ENCODE measurements around the gene CHRNG. TPM values are rescaled to one million over a fixed set of nuclear protein-coding genes. Genes with fewer than 3 reads are reported as not detected.

CHRNG gene, protein sequence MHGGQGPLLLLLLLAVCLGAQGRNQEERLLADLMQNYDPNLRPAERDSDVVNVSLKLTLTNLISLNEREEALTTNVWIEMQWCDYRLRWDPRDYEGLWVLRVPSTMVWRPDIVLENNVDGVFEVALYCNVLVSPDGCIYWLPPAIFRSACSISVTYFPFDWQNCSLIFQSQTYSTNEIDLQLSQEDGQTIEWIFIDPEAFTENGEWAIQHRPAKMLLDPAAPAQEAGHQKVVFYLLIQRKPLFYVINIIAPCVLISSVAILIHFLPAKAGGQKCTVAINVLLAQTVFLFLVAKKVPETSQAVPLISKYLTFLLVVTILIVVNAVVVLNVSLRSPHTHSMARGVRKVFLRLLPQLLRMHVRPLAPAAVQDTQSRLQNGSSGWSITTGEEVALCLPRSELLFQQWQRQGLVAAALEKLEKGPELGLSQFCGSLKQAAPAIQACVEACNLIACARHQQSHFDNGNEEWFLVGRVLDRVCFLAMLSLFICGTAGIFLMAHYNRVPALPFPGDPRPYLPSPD
- total RNA-seq, result not detected
- long read RNA-seq, donor 1, result 0 reads
- long read RNA-seq, donor 2, result 0 reads

DNA sequence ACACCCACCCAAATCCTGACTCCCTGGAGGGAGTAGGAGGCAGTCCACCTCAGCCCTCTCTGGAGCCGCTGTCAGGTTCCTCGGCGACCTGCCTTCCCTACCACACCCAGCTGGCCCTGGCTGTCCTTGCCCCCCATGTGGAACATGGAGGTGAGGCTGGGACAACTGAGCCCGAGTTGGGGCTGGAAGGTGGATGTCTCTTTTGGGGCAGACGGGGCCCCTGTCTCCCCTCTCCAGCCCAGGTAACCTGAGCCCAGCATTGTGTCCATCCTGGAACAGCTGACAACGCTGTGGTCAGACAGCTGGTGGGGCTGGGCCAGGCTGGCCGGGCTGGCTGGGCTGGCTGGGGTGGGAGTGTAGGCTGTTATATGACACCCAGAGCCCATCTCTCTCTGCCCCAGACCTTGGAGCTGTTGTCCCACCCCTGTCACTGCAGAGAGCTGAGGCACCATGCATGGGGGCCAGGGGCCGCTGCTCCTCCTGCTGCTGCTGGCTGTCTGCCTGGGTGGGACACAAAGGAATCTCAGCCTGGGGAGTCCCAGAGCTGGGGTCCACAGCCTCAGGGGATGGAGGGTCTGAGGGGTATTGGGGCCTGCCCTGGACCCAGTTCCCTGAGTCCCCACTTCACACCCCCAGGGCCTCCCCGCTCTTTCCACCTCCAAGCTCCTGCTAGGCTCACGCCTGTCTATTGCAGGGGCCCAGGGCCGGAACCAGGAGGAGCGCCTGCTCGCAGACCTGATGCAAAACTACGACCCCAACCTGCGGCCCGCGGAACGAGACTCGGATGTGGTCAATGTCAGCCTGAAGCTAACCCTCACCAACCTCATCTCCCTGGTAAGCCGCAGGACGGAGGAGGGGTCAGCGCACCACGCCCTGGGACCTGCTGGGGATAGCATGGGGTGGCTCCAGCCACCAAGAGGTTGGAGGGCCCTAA, at the start of gene CHRNG:
Gene CHRNG (plus strand): TSS at position 395 of the 934 bp plus-strand sequence. CDS start 56 bp downstream, at position 451.
- peak; percentile 73 for DNase-seq (ENCODE audit: low spot score)
- intact Hi-C loops (cut with DNase I), result loop anchor here in 1 of 2 donors (5.0 kb wide), 1 partner anchor 1918 kb away; no protein-coding TSS in a partner anchor

DNA sequence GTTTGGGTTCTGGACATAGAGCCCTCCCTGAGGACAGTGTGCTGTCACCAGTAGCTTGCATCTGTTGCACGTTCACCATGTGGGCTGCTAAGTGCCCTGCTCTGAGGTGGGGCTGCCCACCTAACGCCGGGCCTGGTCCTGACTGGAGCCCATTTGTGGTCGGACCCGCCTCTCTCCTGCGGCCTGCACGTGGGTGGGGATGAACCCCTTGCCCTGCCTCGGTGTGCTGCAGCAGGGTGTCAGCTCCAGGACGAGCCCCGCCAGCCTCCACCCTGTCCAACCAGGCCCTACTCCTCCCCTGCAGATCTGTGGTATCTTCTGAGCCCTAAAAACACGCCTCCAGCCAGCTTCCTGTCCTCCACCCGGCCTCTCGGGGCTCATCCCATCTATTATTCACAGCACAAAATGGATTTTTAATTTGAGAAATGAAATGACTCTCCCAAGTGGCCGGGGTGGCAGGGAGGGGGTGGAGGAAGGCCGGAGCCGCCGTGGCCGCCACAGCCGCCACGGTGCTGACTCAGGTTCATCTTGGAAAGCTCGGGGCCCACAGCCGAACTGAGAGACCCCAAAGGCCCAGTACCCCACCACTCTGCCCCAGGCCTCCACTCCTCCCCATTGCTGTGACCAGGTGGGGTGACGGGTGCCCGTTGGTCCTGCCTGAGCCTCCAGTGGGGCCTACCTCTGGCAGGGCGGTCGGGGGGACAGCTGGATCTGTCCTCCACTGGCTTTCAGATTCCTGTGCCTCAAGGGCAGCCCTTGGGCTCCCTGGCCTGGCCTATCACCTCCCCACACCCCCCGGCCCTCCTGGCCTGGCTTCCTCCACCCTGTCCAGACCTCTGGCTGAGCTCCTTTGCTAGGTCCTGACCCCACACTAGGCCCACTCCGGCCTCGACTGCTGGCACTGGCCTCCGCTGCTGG, 49.0 kb upstream of the CHRNG start:
- peak; percentile 77 for DNase-seq (ENCODE audit: low spot score)
- intact Hi-C loops (cut with DNase I), result no loop called here

DNA sequence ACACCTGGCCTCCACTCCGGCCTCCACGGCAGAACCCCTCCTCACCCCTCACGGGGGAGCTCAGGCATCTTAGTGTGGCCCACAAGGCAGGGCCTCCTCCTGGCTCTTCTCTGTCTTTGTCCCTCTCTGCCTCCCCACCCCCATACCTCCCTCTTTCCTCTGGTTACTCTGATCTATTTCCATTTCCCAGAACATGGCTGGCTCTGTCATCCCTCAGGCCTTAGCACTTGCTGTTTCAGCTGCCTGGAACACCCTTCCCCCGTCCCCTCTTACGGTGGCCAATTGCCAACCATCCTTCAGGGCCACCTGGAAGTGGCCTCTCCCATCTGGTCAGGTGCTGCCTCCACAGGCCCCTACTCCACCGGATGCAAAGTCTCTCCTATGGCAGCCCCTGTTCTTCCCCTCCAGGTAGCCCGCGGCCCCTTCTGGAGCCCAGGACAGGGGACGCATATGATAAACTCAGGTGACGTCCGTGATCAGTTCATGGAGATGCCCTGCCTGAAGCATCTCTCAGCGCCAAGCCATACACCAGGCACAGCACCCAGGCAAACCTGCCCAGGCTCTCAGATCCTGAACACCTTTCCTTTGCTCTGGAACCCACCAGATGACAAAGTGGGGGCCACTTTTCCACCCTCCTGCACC, 48.2 kb upstream of the CHRNG start:
- intact Hi-C loops (cut with DNase I), result no loop called here
- DNase-seq (ENCODE audit: low spot score), result peak; percentile 47

DNA sequence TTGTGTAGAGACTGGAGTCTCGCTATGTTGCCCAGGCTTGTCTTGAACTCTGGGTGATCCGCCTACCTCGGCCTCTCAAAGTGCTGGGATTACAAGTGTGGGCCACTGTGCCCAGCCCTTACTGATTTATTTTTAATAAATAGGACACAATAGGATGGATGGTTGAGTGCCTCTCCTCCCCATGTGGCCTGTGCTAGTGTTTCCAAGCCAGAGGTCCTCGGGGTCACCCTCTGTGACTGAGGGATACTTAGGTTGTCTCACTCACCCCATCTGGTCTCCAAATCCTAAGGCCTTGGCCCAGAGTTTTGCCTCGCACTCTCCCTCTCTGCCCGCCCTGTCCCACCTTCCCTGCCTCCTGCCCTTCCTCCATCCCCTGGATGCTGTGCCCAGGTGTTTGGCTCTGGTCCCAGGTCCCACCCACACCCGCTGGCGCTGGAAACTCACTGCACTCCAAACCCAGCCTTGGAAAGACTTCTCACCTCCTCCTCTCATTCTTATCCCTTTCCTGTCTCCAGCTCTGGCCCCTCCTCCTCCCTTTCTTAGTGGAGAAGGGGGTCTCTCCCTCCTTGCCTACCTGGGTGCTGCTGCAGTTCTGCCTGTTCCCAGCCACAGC, 47.1 kb upstream of the CHRNG start:
- peak; percentile 59 for DNase-seq (ENCODE audit: low spot score)
- intact Hi-C loops (cut with DNase I), result no loop called here

DNA sequence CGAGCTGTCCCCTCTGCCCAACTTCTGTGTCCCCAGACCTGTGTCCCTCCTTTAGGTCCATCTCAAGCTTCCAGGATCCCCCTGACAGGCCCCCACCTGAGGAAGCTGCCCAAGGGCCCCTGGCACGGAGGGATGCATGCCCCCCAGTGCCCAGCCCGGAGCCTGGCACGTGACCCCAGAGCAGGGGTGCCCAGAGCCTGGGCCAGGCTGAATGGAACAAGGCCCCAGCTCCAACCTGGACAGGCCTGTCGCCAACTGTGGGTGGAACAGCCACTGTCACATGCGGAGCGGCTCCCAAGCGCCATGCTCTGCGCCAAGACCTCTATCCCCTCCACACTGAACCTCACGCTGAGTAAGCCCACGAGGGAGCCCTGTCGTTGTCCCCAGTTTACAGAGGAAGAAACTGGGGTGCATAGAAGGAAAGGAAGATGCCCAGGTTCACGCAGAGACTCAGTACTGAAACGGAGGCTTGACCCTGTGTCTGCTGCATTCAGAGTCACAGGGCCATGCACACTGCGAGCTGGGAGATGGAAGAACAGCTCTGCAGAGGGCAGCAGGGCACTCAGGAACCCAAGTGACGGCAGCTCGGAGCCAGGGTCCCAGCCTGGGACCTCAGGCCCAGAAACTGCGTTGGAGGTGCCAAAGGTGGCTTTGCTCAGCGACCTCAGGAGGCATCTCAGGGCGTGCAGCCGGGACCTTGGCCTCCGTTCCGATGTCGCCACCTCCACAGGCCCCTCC, 46.4 kb upstream of the CHRNG start:
- DNase-seq (ENCODE audit: low spot score), result peak; percentile 66
- intact Hi-C loops (cut with DNase I), result no loop called here

DNA sequence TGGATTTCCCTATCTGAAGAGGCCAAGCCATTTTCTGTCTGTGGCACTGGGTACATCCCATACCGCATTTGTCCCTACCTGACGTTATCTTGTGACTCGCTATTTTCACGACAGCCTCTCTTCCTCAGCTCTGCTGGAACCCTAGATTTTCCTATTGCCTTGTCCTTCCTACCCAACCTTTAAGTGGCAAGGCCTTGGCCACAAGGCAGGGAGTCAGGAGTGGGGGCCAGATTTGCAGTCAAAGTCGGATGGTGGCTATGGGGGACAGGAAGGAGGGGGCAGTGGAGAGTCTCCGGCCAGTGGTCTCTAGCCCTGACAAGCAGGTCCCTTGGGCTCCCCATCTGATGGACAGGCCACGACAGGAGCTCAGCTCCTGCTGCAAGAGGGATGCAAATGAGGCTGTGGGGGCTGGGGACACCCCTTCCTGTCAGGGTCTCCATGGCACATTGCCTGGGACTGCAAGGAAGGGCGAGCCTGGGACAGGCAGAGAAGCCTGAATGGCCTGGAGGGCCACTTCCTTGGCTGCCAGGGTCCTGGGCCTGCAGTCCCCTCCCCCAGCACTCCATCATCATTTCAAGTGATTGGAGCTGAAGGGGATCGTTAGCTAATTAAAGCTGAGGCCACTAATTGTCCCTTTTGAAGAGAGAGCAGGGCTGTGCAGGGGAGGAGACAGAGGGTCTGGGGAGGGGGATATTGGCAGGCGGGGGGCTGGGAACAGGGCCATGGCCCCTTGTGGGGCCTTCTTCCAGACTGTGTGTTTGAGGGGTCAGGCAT, 45.6 kb upstream of the CHRNG start:
- intact Hi-C loops (cut with DNase I), result no loop called here
- peak; percentile 55 for DNase-seq (ENCODE audit: low spot score)

DNA sequence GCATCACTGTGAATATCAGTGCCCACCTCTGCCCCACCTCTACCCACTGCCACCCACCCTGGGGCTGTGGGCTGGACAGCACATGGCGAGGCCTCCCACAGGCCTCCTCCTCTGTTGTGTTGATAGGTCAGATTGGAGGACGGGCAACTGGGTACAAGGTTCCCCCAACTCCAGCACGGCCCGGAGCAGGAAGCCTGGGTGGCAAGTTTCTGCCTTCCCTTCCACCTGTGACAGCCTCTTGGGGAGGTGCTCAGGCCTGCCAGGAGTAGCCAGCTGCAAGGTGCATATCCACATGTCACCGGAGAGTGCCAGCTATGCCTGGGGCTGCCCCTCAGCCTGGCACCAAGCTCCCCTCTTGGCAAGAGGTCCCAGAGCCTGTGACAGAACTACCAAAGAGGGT, 45.0 kb upstream of the CHRNG start:
- intact Hi-C loops (cut with DNase I), result no loop called here
- DNase-seq (ENCODE audit: low spot score), result no peak

DNA sequence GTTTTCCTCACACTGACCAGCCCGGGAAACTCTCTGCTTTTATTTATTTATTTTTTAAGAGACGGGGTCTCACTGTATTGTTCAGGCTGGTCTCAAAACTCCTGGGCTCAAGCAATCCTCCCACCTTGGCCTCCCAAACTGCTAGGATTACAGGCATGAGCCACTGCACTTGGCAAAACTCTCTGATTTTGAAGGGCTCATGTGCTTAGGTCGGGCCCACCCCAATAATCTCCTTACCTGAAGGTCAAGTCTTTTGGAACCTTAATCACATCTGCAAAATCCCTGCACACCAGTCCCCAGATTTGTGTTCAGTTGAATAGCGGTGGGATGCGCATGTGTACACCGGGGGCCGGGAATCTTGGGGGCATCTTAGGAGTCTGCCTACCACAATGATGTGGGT, 44.2 kb upstream of the CHRNG start:
- intact Hi-C loops (cut with DNase I), result no loop called here
- DNase-seq (ENCODE audit: low spot score), result no peak

DNA sequence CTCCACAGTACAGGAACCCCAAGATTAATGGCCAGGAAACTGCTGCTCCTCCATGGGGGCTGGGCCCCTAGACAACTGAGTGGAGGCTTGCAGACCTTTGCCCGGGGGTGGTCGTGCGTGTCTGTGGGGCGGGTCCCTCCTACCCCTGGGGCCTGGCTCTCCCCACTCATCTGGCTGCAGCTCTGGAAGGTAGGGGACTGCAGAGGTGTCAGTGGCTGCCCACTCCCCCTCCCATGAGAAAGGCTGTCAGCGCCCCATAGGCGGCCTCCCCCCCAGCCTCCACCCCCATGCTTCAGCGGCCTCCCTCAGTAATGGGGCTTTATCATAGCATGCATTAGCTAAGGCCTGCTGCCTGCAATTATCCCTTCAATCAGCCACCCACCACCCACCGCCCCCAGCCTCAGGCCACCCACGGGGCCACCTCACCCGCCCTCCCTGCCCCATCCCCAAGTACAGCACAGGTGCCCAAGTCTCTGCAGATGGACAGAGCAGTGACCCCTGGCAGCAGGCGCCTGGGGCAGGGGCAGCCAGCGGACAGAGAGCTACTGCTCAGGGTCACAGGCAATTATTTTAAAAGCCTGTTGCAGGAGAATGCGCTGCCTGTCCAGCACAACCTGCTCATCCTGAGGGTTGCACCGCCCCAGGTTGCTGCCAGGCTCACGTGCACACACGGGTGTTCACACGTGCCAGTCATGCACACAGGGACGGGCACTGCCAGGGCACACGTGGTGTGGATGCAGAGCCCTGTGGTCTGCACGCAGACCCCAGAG, 42.8 kb upstream of the CHRNG start:
- intact Hi-C loops (cut with DNase I), result no loop called here

DNA sequence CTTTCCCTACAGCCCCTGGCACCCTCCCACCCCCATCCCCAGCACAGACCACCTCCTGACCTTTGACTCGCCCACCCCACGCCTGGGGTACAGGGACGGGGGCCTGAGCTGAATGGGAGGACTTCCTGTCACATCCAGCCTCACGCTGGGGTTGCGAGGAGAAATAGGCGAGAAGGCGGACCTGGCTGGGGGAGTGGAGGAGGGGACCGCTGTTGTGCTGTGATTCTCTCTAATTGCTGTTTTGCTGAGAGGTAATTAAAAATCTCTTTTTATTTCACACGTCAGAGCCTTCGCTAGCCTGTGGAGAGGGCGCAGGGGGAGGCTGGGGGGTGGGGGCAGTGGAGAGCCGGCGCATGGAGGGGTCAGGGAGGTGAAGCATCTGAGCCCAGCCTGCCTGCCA, 42.1 kb upstream of the CHRNG start:
- intact Hi-C loops (cut with DNase I), result no loop called here
- no peak for DNase-seq (ENCODE audit: low spot score)

More for the DNA sequence above, 42.8 kb upstream of the CHRNG start:
- DNase-seq (ENCODE audit: low spot score), result no peak

DNA sequence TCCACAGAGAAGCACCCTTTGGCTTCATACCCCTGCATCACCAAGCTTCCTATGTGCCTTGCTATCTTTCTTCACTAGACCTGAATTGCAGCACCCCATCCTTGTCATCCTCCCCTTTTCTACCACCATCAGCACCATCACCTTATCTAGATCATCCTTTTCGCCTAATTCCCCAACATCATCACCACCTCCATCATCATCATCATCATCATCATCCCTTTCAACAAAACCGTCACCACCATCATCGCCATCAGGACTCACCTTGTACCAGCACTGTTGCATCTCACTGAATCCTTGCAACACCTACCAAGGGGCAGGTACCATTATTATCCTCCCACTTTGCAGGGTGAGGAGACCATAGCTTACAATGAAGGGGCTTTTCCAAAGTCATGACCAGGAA, 41.0 kb upstream of the CHRNG start:
- intact Hi-C loops (cut with DNase I), result no loop called here
- no peak for DNase-seq (ENCODE audit: low spot score)

DNA sequence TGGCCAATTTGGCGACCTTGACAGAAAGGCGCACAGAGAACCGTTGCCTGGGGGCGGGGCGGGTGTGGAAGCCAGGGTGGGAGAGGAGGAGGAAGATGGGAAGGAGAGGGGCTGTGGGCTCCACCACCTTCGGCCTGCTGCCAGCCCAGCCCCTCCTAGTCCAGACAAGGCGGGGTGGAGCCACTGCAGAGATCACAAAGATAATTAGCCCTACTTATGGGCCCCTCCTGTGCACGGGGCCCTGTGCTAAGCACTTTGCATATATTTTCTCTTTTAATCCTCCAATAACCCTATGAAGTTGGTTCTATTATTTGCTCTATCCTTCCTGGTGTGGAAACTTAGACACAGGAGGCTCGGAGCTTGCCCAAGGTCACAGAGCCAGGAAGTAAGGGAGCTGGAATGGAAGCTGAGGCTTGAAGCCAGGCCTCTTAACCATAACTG, 38.1 kb upstream of the CHRNG start:
- DNase-seq (ENCODE audit: low spot score), result no peak
- intact Hi-C loops (cut with DNase I), result no loop called here

DNA sequence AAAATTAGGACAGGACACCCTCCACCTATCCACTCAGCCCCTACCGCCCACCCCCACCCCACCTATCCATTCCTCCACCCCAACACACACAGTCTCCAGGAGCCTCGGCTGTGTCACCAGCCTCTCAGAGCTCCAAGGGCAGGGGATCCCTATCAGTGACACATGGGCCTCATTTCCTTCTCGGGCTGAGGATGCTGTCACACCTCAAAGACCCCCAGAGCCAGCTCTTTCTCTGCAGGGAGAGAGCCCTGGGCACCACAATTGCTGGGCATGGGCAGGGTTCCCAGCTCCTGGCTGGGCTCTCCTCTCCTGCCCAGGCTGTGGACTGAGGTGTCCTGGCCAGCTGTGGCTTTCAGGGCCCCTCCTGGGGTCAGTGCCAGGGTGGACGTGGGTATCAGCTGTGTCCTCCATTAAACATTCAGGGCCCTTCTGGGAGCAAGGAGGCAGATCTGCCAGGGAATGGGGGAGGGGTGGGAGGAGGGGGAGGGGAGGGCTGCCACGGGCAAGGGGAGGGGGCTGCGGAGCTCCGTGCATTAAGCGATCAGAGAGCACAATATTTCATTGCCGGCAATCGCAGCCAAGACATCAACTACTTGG, 37.6 kb upstream of the CHRNG start:
- intact Hi-C loops (cut with DNase I), result no loop called here
- no peak for DNase-seq (ENCODE audit: low spot score)

DNA sequence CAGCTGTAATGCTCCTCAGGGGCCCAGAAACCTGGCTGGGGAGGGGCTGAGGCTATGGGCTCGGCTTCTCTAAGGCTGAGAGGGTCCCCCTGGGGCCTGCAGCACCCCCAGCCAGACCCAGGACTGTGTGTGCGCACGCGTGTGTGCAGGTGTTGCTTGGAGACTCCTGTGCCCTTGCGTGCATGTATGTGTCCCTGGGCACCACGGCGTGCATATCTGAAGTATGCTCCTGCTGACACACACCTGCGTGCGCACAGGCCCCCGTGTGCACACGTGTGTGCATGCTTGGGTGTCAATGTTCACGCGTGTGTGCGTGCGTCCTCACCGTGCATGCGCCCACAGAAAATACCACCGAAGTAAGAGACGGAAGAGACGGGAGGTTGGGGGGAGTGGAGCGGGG, 37.0 kb upstream of the CHRNG start:
- intact Hi-C loops (cut with DNase I), result no loop called here

More for the DNA sequence above, 37.0 kb upstream of the CHRNG start:
- DNase-seq (ENCODE audit: low spot score), result no peak

Measured in posterior vena cava (tissue), 2 donors.